ENCODE results near the gene PIK3C2A.

PIK3C2A gene

GRCh38 chr11:17217401-17217800 is 9.6 kb upstream of the PIK3C2A start:
- DNase-seq, result no peak

- no peak for DNase-seq
Measured at GRCh38 chr11:17214338-17214737, 6.6 kb upstream of the PIK3C2A start.

GRCh38 chr11:17211286-17211685 is 3.5 kb upstream of the PIK3C2A start:
- no peak for DNase-seq

GRCh38 chr11:17209939-17210245 is 2.1 kb upstream of the PIK3C2A start:
- DNase-seq, result no peak

- DNase-seq, result peak; percentile 23
Measured at GRCh38 chr11:17208257-17208999, 642 bp upstream of the PIK3C2A start.

- DNase-seq, result no peak
Measured at GRCh38 chr11:17206463-17206862, 1.3 kb downstream of the PIK3C2A start.

- DNase-seq, result no peak
Measured at GRCh38 chr11:17197431-17197898, 10.3 kb downstream of the PIK3C2A start.

GRCh38 chr11:17188675-17189074 is 19.1 kb downstream of the PIK3C2A start:
- no peak for DNase-seq

GRCh38 chr11:17186932-17187692 is 20.7 kb downstream of the PIK3C2A start:
- no peak for DNase-seq

GRCh38 chr11:17185938-17186337 is 21.8 kb downstream of the PIK3C2A start:
- DNase-seq, result no peak

GRCh38 chr11:17184882-17185587 is 22.8 kb downstream of the PIK3C2A start:
- DNase-seq, result no peak

- DNase-seq, result no peak
Measured at GRCh38 chr11:17183836-17184235, 23.9 kb downstream of the PIK3C2A start.

- DNase-seq, result no peak
Measured at GRCh38 chr11:17179970-17180369, 27.8 kb downstream of the PIK3C2A start.

GRCh38 chr11:17173332-17173731 is 34.5 kb downstream of the PIK3C2A start:
- DNase-seq, result no peak

- DNase-seq, result no peak
Measured at GRCh38 chr11:17171916-17172315, 35.9 kb downstream of the PIK3C2A start.

GRCh38 chr11:17171343-17171742 is 36.4 kb downstream of the PIK3C2A start:
- no peak for DNase-seq

GRCh38 chr11:17169876-17170275 is 37.9 kb downstream of the PIK3C2A start:
- DNase-seq, result no peak

- no peak for DNase-seq
Measured at GRCh38 chr11:17165247-17165890, 42.4 kb downstream of the PIK3C2A start.

GRCh38 chr11:17164361-17165246 is 43.2 kb downstream of the PIK3C2A start:
- peak; percentile 61 for DNase-seq

GRCh38 chr11:17163736-17164135 is 44.0 kb downstream of the PIK3C2A start:
- DNase-seq, result peak; percentile 25

- no peak for DNase-seq
Measured at GRCh38 chr11:17163291-17163690, 44.5 kb downstream of the PIK3C2A start.

GRCh38 chr11:17162376-17162775 is 45.4 kb downstream of the PIK3C2A start:
- DNase-seq, result no peak
